SH-SY5Y (cell line): ENCODE data around the gene MYLK4.

Experiments
- GATA2 ChIP-seq: IDR thresholded peaks from 2 replicates; pipeline ENCODE4 v1.6.1; 2011; ENCODE audit warnings: mild to moderate bottlenecking, low read depth, low read length
- GATA3 ChIP-seq: IDR thresholded peaks from 2 replicates; pipeline ENCODE4 v1.6.1; 2011; ENCODE audit warnings: low read depth, mild to moderate bottlenecking, low read length, moderate library complexity

MYLK4 gene

GRCh38 chr6:2754393-2754792 is 3.7 kb upstream of the MYLK4 start:
- TF ChIP-seq GATA2 (no peak), GATA3 (no peak)

GRCh38 chr6:2753743-2754142 is 3.0 kb upstream of the MYLK4 start:
- no peak for TF ChIP-seq GATA3
- TF ChIP-seq GATA2, result no peak

GRCh38 chr6:2753110-2753489 is 2.4 kb upstream of the MYLK4 start:
- TF ChIP-seq GATA3 (no peak), GATA2 (no peak)

GRCh38 chr6:2752477-2753109 is 1.9 kb upstream of the MYLK4 start:
- TF ChIP-seq GATA3 (no peak), GATA2 (no peak)

- TF ChIP-seq GATA3 (no peak), GATA2 (peak; percentile 51; the same call in 1 of the 2 replicates)
These were observed 1.1 kb upstream of the MYLK4 start for GRCh38 chr6:2751871-2752270.

GRCh38 chr6:2749969-2750600 is 637 bp downstream of the MYLK4 start:
- TF ChIP-seq GATA3, result no peak
- TF ChIP-seq GATA2, result no peak

GRCh38 chr6:2748183-2748582 is 2.5 kb downstream of the MYLK4 start:
- TF ChIP-seq GATA2, result no peak; the same call in 1 of the 2 replicates
- TF ChIP-seq GATA3, result no peak

GRCh38 chr6:2746557-2747061 is 4.1 kb downstream of the MYLK4 start:
- TF ChIP-seq GATA2, result no peak
- TF ChIP-seq GATA3, result no peak

- TF ChIP-seq GATA2 (no peak), GATA3 (no peak)
These were observed 5.5 kb downstream of the MYLK4 start for GRCh38 chr6:2745246-2745645.

GRCh38 chr6:2744778-2745177 is 5.9 kb downstream of the MYLK4 start:
- TF ChIP-seq GATA3, result no peak
- TF ChIP-seq GATA2, result no peak

- no peak for TF ChIP-seq GATA2
These were observed 6.4 kb downstream of the MYLK4 start for GRCh38 chr6:2744209-2744771.

- no peak for TF ChIP-seq GATA3
- no peak for TF ChIP-seq GATA2
These were observed 7.2 kb downstream of the MYLK4 start for GRCh38 chr6:2743280-2744208.

- no peak for TF ChIP-seq GATA3
- TF ChIP-seq GATA2, result no peak
These were observed 9.0 kb downstream of the MYLK4 start for GRCh38 chr6:2741756-2742155.

- TF ChIP-seq GATA3 (no peak), GATA2 (no peak)
These were observed 10.1 kb downstream of the MYLK4 start for GRCh38 chr6:2740581-2740980.
